Neural progenitor cell (in vitro differentiated cells): ENCODE measurements around the gene DDHD1. TPM values are rescaled to one million over a fixed set of nuclear protein-coding genes. Genes with fewer than 3 reads are reported as not detected.

Experiments
- DNase-seq: peaks from one replicate; pipeline ENCODE4 v3.0.0-alpha.2; 2016; ENCODE audit warnings: low spot score
- H2AFZ ChIP-seq: fragments of 200-600 bp; sonication (generic); replicated peaks from 2 replicates; pipeline ENCODE4 v1.6.1; 2016; ENCODE audit warnings: antibody characterized with exemption
- H3F3A ChIP-seq: fragments of 200-600 bp; sonication (generic); 2 replicates; pipeline ENCODE4 v1.6.1; 2016; ENCODE audit warnings: antibody characterized with exemption, low read depth
- H3K27ac ChIP-seq: fragments of 200-600 bp; sonication (generic); 2 replicates; pipeline ENCODE4 v1.5.1; 2016; ENCODE audit warnings: mild to moderate bottlenecking
- H3K27me3 ChIP-seq: fragments of 200-600 bp; sonication (generic); 2 replicates; pipeline ENCODE4 v1.6.1; 2016; ENCODE audit warnings: mild to moderate bottlenecking, moderate library complexity
- H3K36me3 ChIP-seq: fragments of 200-600 bp; sonication (generic); 2 replicates; pipeline ENCODE4 v1.5.1; 2016
- H3K4me1 ChIP-seq: fragments of 200-600 bp; sonication (generic); 2 replicates; pipeline ENCODE4 v1.6.1; 2016; ENCODE audit warnings: mixed run types
- H3K4me2 ChIP-seq: fragments of 200-600 bp; sonication (generic); 2 replicates; pipeline ENCODE4 v1.6.1; 2016
- H3K4me3 ChIP-seq: fragments of 200-600 bp; sonication (generic); 2 replicates; pipeline ENCODE4 v1.5.1; 2016
- H3K79me2 ChIP-seq: fragments of 200-600 bp; sonication (generic); 2 replicates; pipeline ENCODE4 v1.6.1; 2016; ENCODE audit warnings: low read depth
- H3K9ac ChIP-seq: fragments of 200-600 bp; sonication (generic); 2 replicates; pipeline ENCODE4 v1.6.1; 2016
- H3K9me3 ChIP-seq: fragments of 200-600 bp; sonication (generic); 2 replicates; pipeline ENCODE4 v1.5.1; 2016; ENCODE audit warnings: low read depth
- H4K20me1 ChIP-seq: fragments of 200-600 bp; sonication (generic); 2 replicates; pipeline ENCODE4 v1.6.1; 2016; ENCODE audit warnings: low read depth
- H3K27ac Mint-ChIP-seq: 3 replicates; pipeline ENCODE4 v1.8.0; 2021; ENCODE audit warnings: mixed read lengths
- H3K27me3 Mint-ChIP-seq: 2 replicates; pipeline ENCODE4 v1.8.0; 2022; ENCODE audit warnings: low read depth, mild to moderate bottlenecking, inconsistent platforms, moderate library complexity, mixed read lengths; ENCODE audit not compliant: insufficient read depth
- H3K36me3 Mint-ChIP-seq: 3 replicates; pipeline ENCODE4 v1.8.0; 2021; ENCODE audit warnings: mixed read lengths
- H3K4me1 Mint-ChIP-seq: 3 replicates; pipeline ENCODE4 v1.8.0; 2021; ENCODE audit warnings: mixed read lengths
- H3K4me3 Mint-ChIP-seq: 3 replicates; pipeline ENCODE4 v1.8.0; 2021; ENCODE audit warnings: mild to moderate bottlenecking, moderate library complexity, mixed read lengths
- H3K9me3 Mint-ChIP-seq: 3 replicates; pipeline ENCODE4 v1.8.0; 2020; ENCODE audit warnings: mixed read lengths
- EZH2 ChIP-seq: fragments of 200-600 bp; sonication (generic); IDR thresholded peaks from 2 replicates; pipeline ENCODE4 v1.6.1; 2017; ENCODE audit warnings: antibody characterized with exemption, mild to moderate bottlenecking, moderate library complexity
- EZH2phosphoT487 ChIP-seq: fragments of 200-600 bp; sonication (generic); IDR thresholded peaks from 2 replicates; pipeline ENCODE4 v1.6.1; 2017; ENCODE audit warnings: antibody characterized with exemption
- total RNA-seq: library from RNA; depleted of rRNA; stranded (reverse); fragments of >200 nt; gene quantifications from 2 replicates; pipeline ENCODE4 v1.2.3, GENCODE V29; 2015; ENCODE audit warnings: low replicate concordance
- TF ChIP-seq, protein P1 (sequence below): fragments of 200-600 bp; sonication (generic); IDR thresholded peaks from 2 replicates; pipeline ENCODE4 v1.5.1; 2017; ENCODE audit warnings: antibody characterized with exemption, mild to moderate bottlenecking

DDHD1 gene
- total RNA-seq = 20.2 and 30.2 TPM in 2 replicates

DNA sequence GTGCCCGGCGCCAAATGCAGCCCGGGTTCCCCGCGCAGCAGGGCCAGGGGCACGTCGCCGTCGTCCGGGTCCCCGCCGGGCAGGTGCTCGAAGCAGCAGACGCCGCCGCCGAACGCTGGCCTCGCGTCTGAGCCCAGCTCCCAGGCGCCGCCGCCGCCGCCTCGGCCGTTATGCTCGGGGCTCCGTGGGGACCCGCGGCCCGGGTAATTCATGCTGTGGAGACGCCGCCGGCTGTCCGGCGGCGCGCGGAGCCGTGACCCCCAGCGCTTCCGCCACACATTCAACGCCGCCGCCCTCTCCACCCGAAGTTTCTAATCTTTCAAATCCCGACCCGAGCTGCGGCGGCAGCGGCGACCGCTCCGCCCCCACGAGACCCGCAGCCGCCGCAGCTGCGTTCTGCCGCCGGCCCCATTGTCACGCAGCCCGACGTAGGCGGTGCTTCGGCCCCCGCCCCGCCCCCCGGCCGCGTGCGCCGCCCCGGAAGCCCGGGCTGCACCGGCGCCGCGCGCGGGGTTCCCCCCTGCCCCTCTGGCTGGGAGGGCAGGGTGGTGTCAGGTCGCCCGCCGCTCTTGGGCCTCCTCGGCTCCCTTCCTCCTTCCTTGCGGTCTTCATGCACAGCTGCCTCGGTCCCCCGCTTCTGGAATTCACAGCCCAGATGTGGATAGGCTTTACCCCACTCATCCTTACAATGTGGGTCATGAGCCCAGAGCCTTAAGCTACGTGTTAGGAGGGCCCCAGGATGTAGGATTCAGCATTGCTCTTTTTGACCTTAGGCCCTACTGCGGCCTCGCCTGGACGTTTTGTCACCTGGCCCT, at the start of gene DDHD1:
Gene DDHD1, minus strand, starts transcription at position 437 of the 815 bp plus-strand sequence. Its CDS starts 225 bp downstream, at position 212.
- H3K27ac Mint-ChIP-seq = peak within 1 kb of the TSS; percentile 95
- H3K4me3 Mint-ChIP-seq = peak within 1 kb of the TSS; percentile 97
- DNase-seq = peak; percentile 93
- Histone ChIP-seq H4K20me1 (peaks cover 35% of the 10 kb centered on the region), H3K4me3 (peak within 1 kb of the TSS; percentile 99), H3K9ac (peak within 1 kb of the TSS; percentile 72), H3K4me2 (peak within 1 kb of the TSS; percentile 87), H3K27me3 (no peaks in the 10 kb centered on the region), H3K79me2 (peaks cover 44% of the 10 kb centered on the region), H3K27ac (peak within 1 kb of the TSS; percentile 90), H2AFZ (peak within 1 kb of the TSS; percentile 92), H3F3A (peaks cover 21% of the 10 kb centered on the region), H3K36me3 (no peaks in the 10 kb centered on the region), H3K9me3 (no peaks in the 10 kb centered on the region), H3K4me1 (peaks cover 13% of the 10 kb centered on the region)
- no peaks in the 10 kb centered on the region for H3K27me3 Mint-ChIP-seq
- peaks cover 4% of the 10 kb centered on the region for H3K36me3 Mint-ChIP-seq
- H3K4me1 Mint-ChIP-seq = peaks cover 19% of the 10 kb centered on the region
- no peak for TF ChIP-seq EZH2phosphoT487
- TF ChIP-seq, protein P1, sequence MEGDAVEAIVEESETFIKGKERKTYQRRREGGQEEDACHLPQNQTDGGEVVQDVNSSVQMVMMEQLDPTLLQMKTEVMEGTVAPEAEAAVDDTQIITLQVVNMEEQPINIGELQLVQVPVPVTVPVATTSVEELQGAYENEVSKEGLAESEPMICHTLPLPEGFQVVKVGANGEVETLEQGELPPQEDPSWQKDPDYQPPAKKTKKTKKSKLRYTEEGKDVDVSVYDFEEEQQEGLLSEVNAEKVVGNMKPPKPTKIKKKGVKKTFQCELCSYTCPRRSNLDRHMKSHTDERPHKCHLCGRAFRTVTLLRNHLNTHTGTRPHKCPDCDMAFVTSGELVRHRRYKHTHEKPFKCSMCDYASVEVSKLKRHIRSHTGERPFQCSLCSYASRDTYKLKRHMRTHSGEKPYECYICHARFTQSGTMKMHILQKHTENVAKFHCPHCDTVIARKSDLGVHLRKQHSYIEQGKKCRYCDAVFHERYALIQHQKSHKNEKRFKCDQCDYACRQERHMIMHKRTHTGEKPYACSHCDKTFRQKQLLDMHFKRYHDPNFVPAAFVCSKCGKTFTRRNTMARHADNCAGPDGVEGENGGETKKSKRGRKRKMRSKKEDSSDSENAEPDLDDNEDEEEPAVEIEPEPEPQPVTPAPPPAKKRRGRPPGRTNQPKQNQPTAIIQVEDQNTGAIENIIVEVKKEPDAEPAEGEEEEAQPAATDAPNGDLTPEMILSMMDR = no peak
- no peaks in the 10 kb centered on the region for H3K9me3 Mint-ChIP-seq

DNA sequence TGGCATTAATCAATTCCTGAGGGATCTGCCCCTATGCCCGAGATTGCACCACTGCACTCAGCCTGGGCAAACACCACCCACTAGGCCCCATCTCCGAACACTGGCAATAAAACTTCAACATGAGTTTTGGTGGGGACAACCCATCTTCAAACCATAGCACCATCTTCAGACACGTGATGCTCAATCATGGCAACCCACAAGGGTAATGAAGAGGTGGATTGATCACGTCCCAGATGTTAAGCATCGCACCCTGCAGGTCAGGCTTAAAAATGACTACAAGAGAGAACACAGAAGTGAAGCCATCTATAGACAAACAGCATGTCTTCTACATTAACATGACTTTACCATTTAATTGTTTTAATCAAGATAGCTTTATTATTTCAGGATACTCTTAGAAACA, 42.8 kb upstream of the DDHD1 start:
- Mint-ChIP-seq H3K27me3 (peaks cover 3% of the 10 kb centered on the region), H3K4me1 (no peaks in the 10 kb centered on the region), H3K4me3 (no peak overlapping the region), H3K27ac (no peak overlapping the region), H3K9me3 (peaks cover 7% of the 10 kb centered on the region), H3K36me3 (no peaks in the 10 kb centered on the region)
- H3F3A ChIP-seq = no peaks in the 10 kb centered on the region
- no peak overlapping the region for H3K27ac ChIP-seq
- H3K9ac ChIP-seq = no peak overlapping the region
- no peaks in the 10 kb centered on the region for H3K36me3 ChIP-seq
- no peak for DNase-seq
- H2AFZ ChIP-seq = no peak overlapping the region
- TF ChIP-seq, protein P1 = no peak
- TF ChIP-seq EZH2 = no peak
- TF ChIP-seq EZH2phosphoT487 = no peak
- no peaks in the 10 kb centered on the region for H3K27me3 ChIP-seq
- H3K9me3 ChIP-seq = no peaks in the 10 kb centered on the region
- no peaks in the 10 kb centered on the region for H3K79me2 ChIP-seq
- H3K4me2 ChIP-seq = no peak overlapping the region
- H4K20me1 ChIP-seq = no peaks in the 10 kb centered on the region
- H3K4me3 ChIP-seq = no peak overlapping the region
- H3K4me1 ChIP-seq = no peaks in the 10 kb centered on the region

DNA sequence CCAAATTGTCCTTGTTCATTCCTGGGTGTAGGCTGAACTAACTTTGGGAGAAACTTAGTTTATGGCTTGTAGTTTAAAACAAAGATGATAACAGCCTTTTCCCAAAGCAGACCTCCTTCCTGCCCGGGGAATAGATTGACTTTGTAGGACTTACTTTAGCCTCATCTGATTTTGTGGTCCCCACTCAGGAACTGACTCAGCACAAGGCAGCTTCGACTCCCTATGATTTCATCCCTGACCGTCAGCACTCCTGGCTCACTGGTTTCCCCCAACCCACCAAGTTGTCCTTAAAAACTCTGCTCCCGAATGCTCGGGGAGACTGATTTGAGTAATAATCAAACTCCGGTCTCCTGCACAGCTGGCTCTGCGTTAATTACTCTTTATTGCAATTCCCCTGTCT, 40.1 kb upstream of the DDHD1 start:
- Histone ChIP-seq H3K4me2 (no peak overlapping the region), H3K79me2 (no peaks in the 10 kb centered on the region), H3K27ac (no peak overlapping the region), H3F3A (no peaks in the 10 kb centered on the region), H3K36me3 (no peaks in the 10 kb centered on the region), H2AFZ (no peak overlapping the region), H3K9me3 (no peaks in the 10 kb centered on the region), H3K27me3 (no peaks in the 10 kb centered on the region), H3K4me1 (no peaks in the 10 kb centered on the region), H3K4me3 (no peak overlapping the region), H4K20me1 (no peaks in the 10 kb centered on the region), H3K9ac (no peak overlapping the region)
- Mint-ChIP-seq H3K4me1 (no peaks in the 10 kb centered on the region), H3K36me3 (no peaks in the 10 kb centered on the region), H3K4me3 (no peak overlapping the region), H3K27me3 (peaks cover 3% of the 10 kb centered on the region), H3K9me3 (peaks cover 2% of the 10 kb centered on the region), H3K27ac (no peak overlapping the region)
- TF ChIP-seq EZH2 (no peak), EZH2phosphoT487 (no peak)
- TF ChIP-seq, protein P1 = no peak
- DNase-seq = no peak
